ENCODE results near the gene PTTG1IP.

GRCh38 chr21:44908908-44909307, 35.4 kb upstream of the PTTG1IP start:
- TF ChIP-seq SP1 (CRISPR knock-in tag; conservative IDR thresholded peaks at IDR 0.05) (no peak), CTCF (IDR thresholded peaks at IDR 0.05) (no peak), TEAD4 (CRISPR knock-in tag; IDR thresholded peaks at IDR 0.05) (no peak), ATF6 (CRISPR knock-in tag; IDR thresholded peaks at IDR 0.05) (no peak), OVOL2 (CRISPR knock-in tag; IDR thresholded peaks at IDR 0.05; ENCODE audit: borderline replicate concordance) (no peak), ZNF423 (CRISPR knock-in tag; IDR thresholded peaks at IDR 0.05) (no peak)
- TF ChIP-seq, protein P1, sequence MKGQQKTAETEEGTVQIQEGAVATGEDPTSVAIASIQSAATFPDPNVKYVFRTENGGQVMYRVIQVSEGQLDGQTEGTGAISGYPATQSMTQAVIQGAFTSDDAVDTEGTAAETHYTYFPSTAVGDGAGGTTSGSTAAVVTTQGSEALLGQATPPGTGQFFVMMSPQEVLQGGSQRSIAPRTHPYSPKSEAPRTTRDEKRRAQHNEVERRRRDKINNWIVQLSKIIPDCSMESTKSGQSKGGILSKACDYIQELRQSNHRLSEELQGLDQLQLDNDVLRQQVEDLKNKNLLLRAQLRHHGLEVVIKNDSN (CRISPR knock-in tag; IDR thresholded peaks at IDR 0.05): no peak
